ENCODE results near the gene HIF1AN. TPM values are rescaled to one million over a fixed set of nuclear protein-coding genes. Genes with fewer than 3 reads are reported as not detected.

HIF1AN gene
- total RNA-seq, 1 donor from 2014 or later, result 63.4 TPM

- Mint-ChIP-seq H3K4me1 (peaks cover 8% of the 10 kb centered on the region), H3K27me3 (ENCODE audit: low read depth) (peaks cover 36% of the 10 kb centered on the region), H3K9me3 (no peaks in the 10 kb centered on the region), H3K4me3 (no peak overlapping the region), H3K27ac (no peak overlapping the region), H3K36me3 (peaks cover 18% of the 10 kb centered on the region)
- DNase-seq (ENCODE audit: low spot score in 2 of 2, unreplicated experiment in 2 of 2), result no peak
- no peak for TF ChIP-seq CTCF (IDR thresholded peaks at IDR 0.05; ENCODE audit: unreplicated experiment)
Observed at GRCh38 chr10:100520811-100521210, 14.9 kb upstream of the HIF1AN start.

GRCh38 chr10:100522107-100522801 lies 13.5 kb upstream of the HIF1AN start:
- Mint-ChIP-seq H3K27ac (no peak overlapping the region), H3K9me3 (no peaks in the 10 kb centered on the region), H3K4me1 (peaks cover 8% of the 10 kb centered on the region), H3K36me3 (peaks cover 23% of the 10 kb centered on the region), H3K27me3 (ENCODE audit: low read depth) (peaks cover 36% of the 10 kb centered on the region), H3K4me3 (no peak overlapping the region)
- TF ChIP-seq CTCF (IDR thresholded peaks at IDR 0.05; ENCODE audit: unreplicated experiment), result no peak
- no peak for DNase-seq (ENCODE audit: low spot score in 2 of 2, unreplicated experiment in 2 of 2)

GRCh38 chr10:100522945-100523344 lies 12.8 kb upstream of the HIF1AN start:
- Mint-ChIP-seq H3K27me3 (ENCODE audit: low read depth) (peaks cover 31% of the 10 kb centered on the region), H3K36me3 (peaks cover 23% of the 10 kb centered on the region), H3K4me3 (no peak overlapping the region)

GRCh38 chr10:100524206-100524605 lies 11.5 kb upstream of the HIF1AN start:
- Mint-ChIP-seq H3K27me3 (ENCODE audit: low read depth) (peaks cover 20% of the 10 kb centered on the region), H3K36me3 (peaks cover 23% of the 10 kb centered on the region), H3K9me3 (no peaks in the 10 kb centered on the region), H3K4me1 (peaks cover 11% of the 10 kb centered on the region), H3K4me3 (no peak overlapping the region), H3K27ac (no peak overlapping the region)
- no peak for DNase-seq (ENCODE audit: low spot score in 2 of 2, unreplicated experiment in 2 of 2)
- no peak for TF ChIP-seq CTCF (IDR thresholded peaks at IDR 0.05; ENCODE audit: unreplicated experiment)

More at GRCh38 chr10:100522945-100523344, 12.8 kb upstream of the HIF1AN start:
- Mint-ChIP-seq H3K9me3 (no peaks in the 10 kb centered on the region), H3K27ac (no peak overlapping the region), H3K4me1 (peaks cover 8% of the 10 kb centered on the region)
- TF ChIP-seq CTCF (IDR thresholded peaks at IDR 0.05; ENCODE audit: unreplicated experiment), result no peak
- DNase-seq (ENCODE audit: low spot score in 2 of 2, unreplicated experiment in 2 of 2), result no peak

DNA sequence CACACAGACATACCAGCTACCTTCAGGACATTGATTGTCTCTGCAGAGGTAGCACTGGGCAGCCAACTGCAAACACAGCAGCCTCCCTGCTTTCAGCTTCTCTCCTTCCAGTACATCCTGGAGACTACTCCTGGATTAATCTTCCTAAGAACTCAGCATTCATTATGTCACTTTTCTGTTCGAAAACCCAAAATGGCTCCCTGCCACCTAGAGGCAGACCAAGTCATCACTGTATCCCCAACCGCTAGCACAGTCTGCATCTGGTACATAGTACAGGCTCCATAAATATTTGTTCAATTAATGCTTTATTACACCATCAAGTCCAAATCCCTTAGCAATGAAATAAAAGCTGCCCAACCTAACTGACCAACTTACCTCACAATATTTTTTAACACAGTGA lies 11.1 kb upstream of the HIF1AN start:
- peaks cover 21% of the 10 kb centered on the region for H3K36me3 Mint-ChIP-seq
- no peaks in the 10 kb centered on the region for H3K9me3 Mint-ChIP-seq
- no peak overlapping the region for H3K4me3 Mint-ChIP-seq
- H3K4me1 Mint-ChIP-seq, result peaks cover 9% of the 10 kb centered on the region
- no peak for TF ChIP-seq CTCF (IDR thresholded peaks at IDR 0.05; ENCODE audit: unreplicated experiment)
- DNase-seq (ENCODE audit: low spot score in 2 of 2, unreplicated experiment in 2 of 2), result no peak
- peaks cover 18% of the 10 kb centered on the region for H3K27me3 Mint-ChIP-seq (ENCODE audit: low read depth)
- no peak overlapping the region for H3K27ac Mint-ChIP-seq
